ENCODE data around the gene SNX27. TPM values are rescaled to one million over a fixed set of nuclear protein-coding genes. Genes with fewer than 3 reads are reported as not detected.
"Not testable (repeated sequence)": the region's sequence is repeated elsewhere in the genome, so short reads cannot be mapped to it uniquely, and the experiment has no call there.

The SNX27 gene
- total and polyA plus RNA-seq, 2 donors, result 18.6 to 66.6 TPM

DNA sequence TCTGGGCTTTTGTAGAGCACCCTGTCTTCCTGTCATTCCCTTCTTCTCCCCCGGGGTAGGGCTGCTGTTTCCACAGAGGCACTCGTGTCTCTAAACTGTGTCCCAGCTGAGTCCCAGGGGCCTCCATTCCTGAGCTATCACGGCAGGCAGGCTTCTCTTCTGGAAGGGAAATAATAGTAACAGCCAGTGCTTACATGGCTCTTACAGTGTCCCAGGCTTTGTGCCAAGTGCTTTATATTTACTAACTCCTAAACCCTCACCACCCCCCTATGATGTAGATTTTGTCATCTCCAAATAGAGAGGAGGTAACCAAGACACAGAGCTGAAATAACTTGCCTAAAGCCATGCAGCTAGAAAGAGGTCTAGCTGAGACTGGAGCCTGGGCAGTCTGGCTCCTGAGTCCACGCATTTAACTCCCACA is 106.2 kb downstream of the SNX27 start:
- peaks cover 2% of the 10 kb centered on the region for H3K4me1 ChIP-seq (ENCODE audit: insufficient read depth)
- no peak overlapping the region for H3K27ac ChIP-seq (ENCODE audit: low read depth)
- DNase-seq (ENCODE audit: extremely low spot score), result no peak
- H3K36me3 ChIP-seq (ENCODE audit: insufficient read depth), result no peaks in the 10 kb centered on the region
- no peak overlapping the region for H3K4me3 ChIP-seq (ENCODE audit: low read depth, low read length)
- 26% methylated on average over 4 of the region's 4 CpGs for WGBS

DNA sequence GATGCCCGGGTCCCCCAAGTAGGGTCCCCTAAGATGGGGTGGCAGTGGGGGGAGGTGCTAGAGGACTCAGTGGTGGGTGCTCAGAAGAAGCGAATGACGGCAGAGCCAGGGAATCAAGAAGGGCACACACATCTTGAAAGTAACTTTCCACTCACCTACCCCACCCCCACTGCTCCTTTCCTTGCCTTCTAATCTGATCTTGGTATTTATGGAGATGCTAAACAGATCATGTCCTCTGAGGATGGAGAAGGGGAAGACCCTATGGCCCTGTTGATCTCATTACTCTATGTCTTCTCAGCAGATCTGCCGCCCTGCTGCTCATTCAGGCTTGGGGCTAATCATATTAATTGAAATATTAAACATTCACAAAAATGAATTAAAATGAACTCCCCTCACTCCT is 106.8 kb downstream of the SNX27 start:
- Histone ChIP-seq H3K4me1 (ENCODE audit: insufficient read depth) (peaks cover 2% of the 10 kb centered on the region), H3K36me3 (ENCODE audit: insufficient read depth) (no peaks in the 10 kb centered on the region), H3K27ac (ENCODE audit: low read depth) (no peak overlapping the region), H3K4me3 (ENCODE audit: low read depth, low read length) (no peak overlapping the region)
- WGBS, result 80% methylated on average over 4 of the region's 4 CpGs
- DNase-seq (ENCODE audit: extremely low spot score), result no peak

DNA sequence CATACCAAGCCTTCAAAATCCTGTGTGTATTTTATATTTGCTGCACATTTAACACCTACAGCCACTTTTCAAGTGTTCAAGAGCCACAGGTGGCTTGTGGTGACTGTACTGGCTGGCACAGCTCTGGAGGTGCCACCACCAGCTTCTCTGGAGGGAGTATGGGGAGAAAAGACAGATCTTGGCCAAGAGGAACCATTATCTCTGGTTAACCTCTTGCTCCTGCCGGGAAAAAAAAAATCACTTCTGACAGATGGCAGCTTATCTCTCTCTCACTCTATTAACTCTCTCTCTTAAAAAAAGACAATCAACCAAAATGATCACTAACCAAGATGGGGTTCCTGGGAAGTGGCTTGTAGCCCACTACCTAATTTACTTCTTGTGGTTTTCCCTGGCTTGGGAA is 108.3 kb downstream of the SNX27 start:
- Histone ChIP-seq H3K4me3 (ENCODE audit: low read depth, low read length) (peak overlapping the region; percentile 52), H3K4me1 (ENCODE audit: insufficient read depth) (peaks cover 2% of the 10 kb centered on the region), H3K36me3 (ENCODE audit: insufficient read depth) (no peaks in the 10 kb centered on the region), H3K27ac (ENCODE audit: low read depth) (no peak overlapping the region)
- no peak for DNase-seq (ENCODE audit: extremely low spot score)
- WGBS, result 45% methylated on average over 1 of the region's 1 CpG

DNA sequence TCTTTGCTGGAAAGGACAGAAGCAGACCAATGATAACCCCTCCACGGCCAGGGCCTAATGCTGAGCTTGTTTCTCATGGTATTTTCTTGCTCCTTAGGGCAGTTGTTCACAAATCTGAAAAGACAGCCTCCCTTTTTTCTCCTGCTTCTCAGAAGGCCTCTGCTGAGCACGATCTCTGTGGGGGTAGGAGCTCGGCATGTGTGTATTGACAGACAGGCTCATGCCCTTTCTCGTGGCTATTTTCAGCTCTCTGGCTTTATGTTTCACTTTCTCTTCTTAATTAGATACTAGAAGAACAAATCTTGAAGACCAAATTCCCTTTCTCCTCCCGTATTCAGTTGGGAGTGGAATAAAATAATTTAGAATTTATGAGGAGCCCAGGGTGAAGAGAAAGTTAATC is 108.7 kb downstream of the SNX27 start:
- H3K27ac ChIP-seq (ENCODE audit: low read depth), result no peak overlapping the region
- no peaks in the 10 kb centered on the region for H3K36me3 ChIP-seq (ENCODE audit: insufficient read depth)
- DNase-seq (ENCODE audit: extremely low spot score), result no peak
- peaks cover 2% of the 10 kb centered on the region for H3K4me1 ChIP-seq (ENCODE audit: insufficient read depth)
- 18% methylated on average over 5 of the region's 5 CpGs for WGBS
- peak overlapping the region; percentile 52 for H3K4me3 ChIP-seq (ENCODE audit: low read depth, low read length)

DNA sequence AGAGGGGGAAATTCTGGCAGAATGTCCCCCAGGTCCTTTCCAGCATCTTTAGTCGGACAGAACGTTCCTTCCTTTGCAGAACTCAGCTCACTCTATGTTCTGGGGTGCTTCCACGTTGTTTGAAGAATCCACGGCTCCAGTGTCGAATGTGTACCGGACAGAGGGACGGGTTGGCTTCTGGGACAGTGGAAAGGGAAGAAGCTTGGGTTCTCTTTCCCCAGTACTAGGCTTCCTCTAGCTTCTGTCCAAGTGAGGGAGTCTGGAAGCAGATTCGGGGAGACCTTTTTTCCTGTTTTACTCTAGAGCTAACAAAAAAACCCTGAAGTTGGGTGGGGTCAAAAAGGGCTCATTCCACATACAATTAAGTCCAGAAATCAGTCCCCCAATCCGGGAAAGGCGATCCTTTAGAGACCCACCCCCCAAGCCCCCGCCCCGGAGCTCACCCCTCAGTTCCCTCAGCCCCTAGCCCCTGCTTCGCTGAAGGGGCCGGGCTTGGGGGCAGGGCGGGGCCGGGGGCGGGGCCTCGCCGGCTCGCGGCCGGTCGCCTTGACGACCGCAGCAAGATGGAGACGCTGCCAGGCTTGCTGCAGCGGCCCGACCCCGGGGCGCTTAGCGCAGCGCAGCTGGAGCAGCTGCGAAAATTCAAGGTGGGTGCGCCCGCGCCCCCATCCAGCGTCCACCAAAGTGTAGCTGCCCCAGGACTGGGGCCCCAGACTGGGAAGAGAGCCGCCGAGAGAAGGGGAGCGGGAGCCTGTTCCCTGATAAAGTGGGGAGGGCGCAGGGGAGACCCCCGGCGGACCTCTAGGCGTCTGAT is 109.3 kb downstream of the SNX27 start, which contains the start of gene RIIAD1:
TSS of gene RIIAD1 (plus strand) at position 549 of the 814 bp plus-strand sequence. CDS start at position 564, 15 bp downstream.
- Histone ChIP-seq H3K4me1 (ENCODE audit: insufficient read depth) (peaks cover 2% of the 10 kb centered on the region), H3K4me3 (ENCODE audit: low read depth, low read length) (peak within 1 kb of the TSS; percentile 52), H3K36me3 (ENCODE audit: insufficient read depth) (no peaks in the 10 kb centered on the region), H3K27ac (ENCODE audit: low read depth) (no peak within 1 kb of the TSS)
- 2% methylated on average over 44 of the region's 44 CpGs for WGBS
- DNase-seq (ENCODE audit: extremely low spot score), result no peak

DNA sequence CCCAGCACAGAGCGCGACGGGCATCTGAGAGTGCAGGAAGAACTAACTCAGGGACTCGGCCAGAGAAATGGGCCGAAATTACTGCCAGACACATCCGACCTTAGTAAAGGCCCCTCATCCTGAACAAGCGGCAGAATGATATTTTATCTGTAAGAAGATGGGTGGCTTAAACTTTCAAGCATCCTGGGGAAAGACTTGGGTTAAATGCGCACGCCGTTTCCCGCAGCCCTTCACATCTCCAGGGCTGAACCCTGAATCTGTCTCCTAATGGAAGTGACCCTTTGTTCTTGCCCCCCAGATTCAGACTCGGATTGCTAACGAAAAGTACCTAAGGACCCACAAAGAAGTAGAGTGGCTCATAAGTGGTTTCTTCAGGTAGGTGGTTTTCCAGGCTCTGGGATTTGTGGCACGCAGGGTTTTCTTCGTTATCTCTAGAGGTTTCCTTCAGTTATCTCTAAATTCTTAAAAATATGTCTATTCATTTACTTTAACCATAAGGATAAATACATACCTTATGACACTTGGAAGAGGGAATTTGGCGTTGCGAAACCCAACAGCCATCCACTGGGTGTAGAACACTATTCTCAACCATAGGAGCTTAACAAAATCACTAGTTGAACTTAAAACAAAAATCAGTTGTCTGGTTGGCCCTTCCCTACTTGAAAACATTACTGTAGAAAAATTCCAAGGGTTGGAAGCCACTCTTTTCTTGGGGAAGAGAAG is 110.1 kb downstream of the SNX27 start:
- Histone ChIP-seq H3K27ac (ENCODE audit: low read depth) (no peak overlapping the region), H3K36me3 (ENCODE audit: insufficient read depth) (no peaks in the 10 kb centered on the region), H3K4me3 (ENCODE audit: low read depth, low read length) (peak overlapping the region; percentile 52), H3K4me1 (ENCODE audit: insufficient read depth) (peaks cover 2% of the 10 kb centered on the region)
- WGBS, result 29% methylated on average over 17 of the region's 17 CpGs
- DNase-seq (ENCODE audit: extremely low spot score), result no peak

DNA sequence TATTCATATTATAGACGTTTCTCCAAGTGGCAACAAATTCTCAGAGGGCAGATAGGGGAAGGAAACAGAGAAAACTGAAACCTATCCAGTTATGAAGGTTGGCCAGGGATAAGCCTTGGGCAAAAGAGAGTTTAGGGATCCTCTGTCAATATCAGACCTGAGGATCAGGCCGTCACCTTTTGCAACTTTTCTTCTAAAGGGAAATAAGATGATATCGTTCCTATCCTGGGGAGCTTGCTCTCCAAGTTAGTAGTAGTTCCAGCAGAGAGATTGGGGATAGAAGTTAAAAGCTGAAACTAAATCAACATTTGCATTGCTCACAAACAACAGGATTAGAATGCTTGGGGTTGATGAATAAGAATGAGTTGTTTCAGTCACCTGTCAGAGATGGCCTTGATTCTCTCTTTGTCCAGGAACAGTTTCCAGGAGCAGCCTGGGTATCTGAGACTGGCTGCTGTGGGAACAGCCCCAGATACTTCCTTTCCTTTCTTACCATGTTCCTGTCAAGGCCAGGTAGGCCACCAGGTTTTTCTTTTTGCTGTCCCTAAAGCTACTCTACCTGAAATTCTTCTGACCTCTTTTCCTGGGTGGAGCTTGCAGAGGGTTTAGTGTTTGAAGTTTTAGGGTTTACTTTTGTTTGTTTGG is 112.0 kb downstream of the SNX27 start:
- WGBS, result 48% methylated on average over 3 of the region's 3 CpGs
- no peak for DNase-seq (ENCODE audit: extremely low spot score)

DNA sequence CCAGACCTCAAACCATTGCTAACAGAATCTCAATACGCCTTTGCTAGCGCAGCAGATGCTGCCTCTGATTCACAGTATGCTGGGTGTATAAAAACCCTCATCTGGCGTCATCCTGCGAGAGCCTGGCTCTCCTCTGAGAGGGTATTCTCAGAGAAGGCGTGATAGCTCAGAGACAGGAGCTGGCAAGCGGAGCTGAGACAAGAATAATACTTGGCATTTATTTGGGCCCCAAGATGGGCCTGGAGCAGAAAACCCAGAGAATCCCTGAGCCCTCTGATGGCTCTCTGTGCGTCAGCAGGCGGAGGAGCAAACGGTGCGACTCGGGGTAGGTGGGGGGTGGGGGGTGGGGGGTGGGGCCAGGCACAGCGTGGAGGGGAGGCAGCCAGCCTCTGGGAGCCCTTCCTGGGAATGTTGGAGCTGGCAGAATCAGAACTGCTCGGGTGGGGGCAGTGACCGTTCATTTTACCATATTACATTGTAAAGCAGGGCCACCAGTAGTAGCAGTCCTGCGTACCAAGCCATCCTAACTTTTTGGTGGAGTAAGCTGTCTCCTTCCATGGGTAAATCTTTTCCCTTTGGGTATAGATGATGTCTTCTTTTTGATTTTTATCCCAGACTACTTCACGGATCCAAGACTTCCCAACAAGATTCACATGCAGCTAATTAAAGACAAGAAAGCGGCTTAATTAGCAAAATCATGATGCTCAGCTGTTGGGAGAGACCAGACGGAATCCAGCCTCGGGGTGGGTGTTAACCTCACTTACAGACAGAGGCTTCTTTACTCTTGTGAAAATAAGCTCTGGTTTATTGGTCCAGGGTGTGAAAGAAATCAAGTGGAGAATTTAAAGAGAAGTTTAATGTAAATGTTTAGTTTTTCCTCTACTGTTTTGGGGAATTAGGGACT is 116.6 kb downstream of the SNX27 start:
- H3K27ac ChIP-seq (ENCODE audit: low read depth), result no peak overlapping the region
- H3K4me3 ChIP-seq (ENCODE audit: low read depth, low read length), result no peak overlapping the region
- H3K4me1 ChIP-seq (ENCODE audit: insufficient read depth), result no peaks in the 10 kb centered on the region
- no peak for DNase-seq (ENCODE audit: extremely low spot score)
- WGBS, result 20% methylated on average over 19 of the region's 19 CpGs
- H3K36me3 ChIP-seq (ENCODE audit: insufficient read depth), result no peaks in the 10 kb centered on the region

More for the DNA sequence above, 112.0 kb downstream of the SNX27 start:
- peaks cover 2% of the 10 kb centered on the region for H3K4me1 ChIP-seq (ENCODE audit: insufficient read depth)
- H3K36me3 ChIP-seq (ENCODE audit: insufficient read depth), result no peaks in the 10 kb centered on the region
- H3K27ac ChIP-seq (ENCODE audit: low read depth), result no peak overlapping the region
- no peak overlapping the region for H3K4me3 ChIP-seq (ENCODE audit: low read depth, low read length)

DNA sequence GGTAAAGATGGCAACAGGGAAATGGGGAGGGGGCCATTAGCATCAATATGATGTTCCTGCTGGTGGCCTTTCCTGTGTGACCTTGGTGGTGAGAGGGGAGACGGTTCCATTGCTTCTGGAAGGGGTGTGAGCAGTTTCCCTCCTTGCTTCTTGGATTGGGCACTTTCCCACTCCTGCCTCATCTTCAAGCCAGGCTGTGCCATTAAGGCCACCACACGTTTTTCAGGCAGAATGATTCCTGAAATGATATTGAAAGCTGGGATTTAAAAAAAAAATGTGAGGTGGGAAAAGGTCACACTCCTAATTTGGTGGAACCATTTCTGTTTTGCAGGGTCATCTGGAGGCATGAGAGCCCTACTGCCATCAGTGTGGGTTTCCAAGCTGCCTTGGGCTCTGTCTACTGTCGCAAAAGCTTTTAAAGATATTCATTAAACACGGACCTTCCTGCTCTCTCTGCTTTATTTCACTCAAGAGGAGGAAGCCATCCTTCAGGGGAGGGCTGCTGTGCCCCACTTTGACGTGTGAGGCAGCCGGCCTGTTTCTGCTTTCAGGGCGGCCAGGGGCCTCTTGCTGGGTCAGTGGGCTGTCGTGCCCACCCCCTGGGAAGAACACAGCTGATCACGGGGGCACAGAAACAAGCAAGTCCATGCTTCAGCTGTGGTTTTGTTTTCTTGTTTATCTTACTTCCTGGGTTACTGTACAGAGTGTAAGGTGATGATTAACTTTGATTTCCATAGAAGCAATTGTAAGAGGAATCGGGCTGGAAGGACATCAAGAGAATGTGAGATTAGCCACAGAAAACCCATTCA is 117.5 kb downstream of the SNX27 start:
- DNase-seq (ENCODE audit: extremely low spot score), result no peak
- Histone ChIP-seq H3K4me3 (ENCODE audit: low read depth, low read length) (no peak overlapping the region), H3K4me1 (ENCODE audit: insufficient read depth) (no peaks in the 10 kb centered on the region), H3K27ac (ENCODE audit: low read depth) (no peak overlapping the region), H3K36me3 (ENCODE audit: insufficient read depth) (no peaks in the 10 kb centered on the region)
- WGBS, result 56% methylated on average over 10 of the region's 10 CpGs

DNA sequence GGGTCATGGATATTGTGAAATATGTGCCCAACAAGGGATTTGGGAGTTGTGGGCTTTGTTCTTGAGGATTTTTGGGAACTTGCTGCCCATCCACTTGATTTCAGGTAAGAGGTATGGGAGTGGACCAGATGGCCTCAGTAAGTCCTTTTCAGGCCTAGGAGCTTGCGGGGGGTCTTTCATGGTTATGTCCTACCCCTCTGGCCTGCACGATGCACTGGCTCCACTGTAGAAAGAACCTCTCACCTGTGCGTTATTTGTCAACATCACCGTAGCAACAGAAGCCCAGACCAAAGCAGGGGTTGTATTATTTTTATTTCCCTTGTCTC is 118.1 kb downstream of the SNX27 start:
- no peak for DNase-seq (ENCODE audit: extremely low spot score)
- no peaks in the 10 kb centered on the region for H3K36me3 ChIP-seq (ENCODE audit: insufficient read depth)
- H3K27ac ChIP-seq (ENCODE audit: low read depth), result no peak overlapping the region
- 88% methylated on average over 4 of the region's 4 CpGs for WGBS
- H3K4me1 ChIP-seq (ENCODE audit: insufficient read depth), result no peaks in the 10 kb centered on the region
- no peak overlapping the region for H3K4me3 ChIP-seq (ENCODE audit: low read depth, low read length)

DNA sequence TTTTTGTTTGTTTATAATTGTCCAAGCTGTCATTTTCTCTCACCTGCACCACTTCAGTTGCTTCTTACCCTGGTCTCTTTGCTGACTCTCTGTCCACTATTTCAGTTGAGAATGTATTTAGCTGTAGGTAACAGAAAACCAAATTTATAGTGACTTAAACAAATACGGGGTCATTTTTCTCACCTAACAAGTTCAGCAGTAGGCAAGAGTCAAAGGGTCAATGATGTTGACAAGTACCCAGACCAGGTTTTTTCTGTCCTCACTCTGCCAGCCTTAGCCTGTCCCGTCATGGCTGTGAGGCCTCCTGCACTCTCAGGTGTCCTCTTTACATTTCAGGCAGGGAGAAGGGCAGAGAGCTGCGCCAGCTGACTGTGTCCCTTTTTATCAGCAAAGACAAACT is 121.3 kb downstream of the SNX27 start:
- Histone ChIP-seq H3K4me1 (ENCODE audit: insufficient read depth) (no peaks in the 10 kb centered on the region), H3K36me3 (ENCODE audit: insufficient read depth) (no peaks in the 10 kb centered on the region), H3K27ac (ENCODE audit: low read depth) (no peak overlapping the region), H3K4me3 (ENCODE audit: low read depth, low read length) (no peak overlapping the region)
- 79% methylated on average over 3 of the region's 3 CpGs for WGBS
- DNase-seq (ENCODE audit: extremely low spot score), result no peak

DNA sequence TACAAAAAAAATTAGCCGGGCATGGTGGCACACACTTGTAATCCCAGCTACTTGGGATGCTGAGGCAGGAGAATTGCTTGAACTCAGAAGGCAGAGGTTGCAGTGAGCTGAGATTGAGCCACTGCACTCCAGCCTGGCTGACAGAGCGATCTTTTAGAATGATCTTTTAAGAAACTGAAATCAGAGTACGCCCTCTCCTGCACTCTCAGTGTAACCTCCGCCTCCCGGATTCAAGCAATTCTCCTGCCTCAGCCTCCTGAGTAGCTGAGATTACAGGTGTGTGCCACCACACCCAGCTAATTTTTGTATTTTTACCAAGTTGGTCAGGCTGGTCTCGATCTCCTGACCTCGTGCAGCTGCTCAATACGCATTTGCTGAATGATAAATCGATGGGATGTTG is 122.1 kb downstream of the SNX27 start:
- H3K4me3 ChIP-seq (ENCODE audit: low read depth, low read length); DNase-seq (ENCODE audit: extremely low spot score); H3K4me1 ChIP-seq (ENCODE audit: insufficient read depth); H3K27ac ChIP-seq (ENCODE audit: low read depth); H3K36me3 ChIP-seq (ENCODE audit: insufficient read depth): not testable (repeated sequence)
- 92% methylated on average over 9 of the region's 9 CpGs for WGBS

All from urinary bladder (tissue), 4 donors.